Stimulated activated naive CD8-positive, alpha-beta T cell treated with anti-CD3 and anti-CD28 coated beads, Interleukin-15, amount 100 ng/mL, for 72 hours (primary cell): ENCODE results near the gene ELFN2.
"Not testable (repeated sequence)": the region's sequence is repeated elsewhere in the genome, so short reads cannot be mapped to it uniquely, and the experiment has no call there.

Source experiments
- ATAC-seq: fragments of 150-1000 bp; cut with Tn5 transposase; 2 replicates; pipeline ENCODE4 v1.10.0; 2021; ENCODE audit warnings: mild to moderate bottlenecking, moderate library complexity
- DNase-seq, 2 donors: peaks; one replicate each; pipeline ENCODE4 v3.0.0; 2021 to 2022
- H3K27ac Mint-ChIP-seq, 2 donors: one replicate each; pipeline ENCODE4 v1.8.0; 2022; ENCODE audit warnings: mild to moderate bottlenecking in 2 of 2, mixed read lengths in 2 of 2, moderate library complexity in 2 of 2
- H3K27me3 Mint-ChIP-seq: one replicate; pipeline ENCODE4 v1.8.0; 2022; ENCODE audit warnings: mixed read lengths
- H3K4me1 Mint-ChIP-seq: one replicate; pipeline ENCODE4 v1.8.0; 2022; ENCODE audit warnings: mild to moderate bottlenecking, mixed read lengths
- H3K4me3 Mint-ChIP-seq, 2 donors: one replicate each; pipeline ENCODE4 v1.8.0; 2022; ENCODE audit warnings: mild to moderate bottlenecking in 2 of 2, mixed read lengths in 2 of 2, moderate library complexity in 1 of 2
- H3K9me3 Mint-ChIP-seq, 2 donors: one replicate each; pipeline ENCODE4 v1.8.0; 2022; ENCODE audit warnings: mixed read lengths in 2 of 2

Gene ELFN2

DNA sequence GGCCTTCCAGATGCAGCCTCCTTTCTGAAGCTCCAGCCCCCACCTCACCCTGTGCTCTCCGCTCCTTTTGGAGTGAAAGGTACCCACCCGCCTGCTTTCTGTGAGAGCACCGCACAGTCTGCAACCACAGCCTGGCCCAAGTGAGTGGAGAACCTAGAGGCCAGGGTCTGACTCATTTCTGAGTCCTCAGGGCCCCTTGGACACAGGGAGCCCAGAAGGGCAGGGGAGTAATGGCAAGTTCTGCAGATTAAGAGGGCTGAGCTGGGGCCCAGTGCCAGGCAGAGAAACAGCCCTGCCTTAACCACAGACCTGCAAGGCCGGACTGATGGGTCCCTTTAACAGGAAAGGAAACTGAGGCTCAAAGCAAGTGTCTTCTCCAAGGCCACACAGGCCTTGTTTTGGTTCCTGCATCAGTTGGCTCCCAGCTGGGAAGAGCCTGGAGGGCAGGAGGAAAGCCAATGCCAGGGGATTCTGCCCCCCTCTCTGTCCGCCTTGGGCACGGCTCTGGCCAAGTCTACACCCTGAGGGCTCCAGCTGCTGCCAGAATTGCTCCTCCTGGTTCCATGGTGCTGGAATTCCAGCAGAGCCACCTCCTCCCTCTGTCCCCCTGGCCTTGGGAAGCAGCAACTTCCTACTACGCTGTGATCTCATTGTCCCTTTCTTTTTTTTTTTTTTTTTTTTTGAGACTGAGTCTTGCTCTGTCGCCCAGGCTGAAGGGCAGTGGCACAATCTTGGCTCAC, 89.9 kb downstream of the ELFN2 start:
- Mint-ChIP-seq H3K4me1 (peaks cover 20% of the 10 kb centered on the region), H3K27me3 (peaks cover 49% of the 10 kb centered on the region), H3K9me3 (no peaks in the 10 kb centered on the region), H3K4me3 (no peak overlapping the region), H3K27ac (no peak overlapping the region)
- DNase-seq: no peak
- no peak for ATAC-seq

GRCh38 chr22:37336579-37336978, 90.7 kb downstream of the ELFN2 start:
- H3K4me1 Mint-ChIP-seq: peaks cover 14% of the 10 kb centered on the region
- peaks cover 57% of the 10 kb centered on the region for H3K27me3 Mint-ChIP-seq
- no peak overlapping the region for H3K27ac Mint-ChIP-seq
- no peak overlapping the region for H3K4me3 Mint-ChIP-seq
- no peaks in the 10 kb centered on the region for H3K9me3 Mint-ChIP-seq
- no peak for ATAC-seq
- DNase-seq: no peak

DNA sequence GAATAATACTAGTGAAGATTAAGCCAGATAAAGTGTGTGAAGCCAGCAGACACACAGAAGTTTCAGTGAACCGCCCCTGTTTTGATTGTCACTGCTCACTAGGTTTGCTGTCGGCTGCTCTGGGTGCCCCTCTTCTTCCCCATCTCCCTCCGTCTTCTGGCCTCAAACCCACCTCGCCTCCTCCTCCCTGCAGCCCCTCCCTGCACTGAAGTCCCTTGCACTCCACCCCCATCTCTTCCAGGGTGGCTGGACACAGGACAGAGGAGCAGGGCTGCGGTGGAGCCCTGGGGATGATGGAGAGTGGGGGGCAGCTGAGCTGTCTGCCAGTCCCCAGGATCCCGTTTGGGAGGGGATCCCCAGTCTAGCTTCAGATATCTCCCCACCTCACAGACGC, 91.5 kb downstream of the ELFN2 start:
- H3K4me3 Mint-ChIP-seq: no peak overlapping the region
- no peak overlapping the region for H3K27ac Mint-ChIP-seq
- DNase-seq: no peak
- no peaks in the 10 kb centered on the region for H3K9me3 Mint-ChIP-seq
- H3K27me3 Mint-ChIP-seq: peaks cover 63% of the 10 kb centered on the region
- no peak for ATAC-seq
- H3K4me1 Mint-ChIP-seq: peaks cover 14% of the 10 kb centered on the region

- Mint-ChIP-seq H3K4me3 (peak overlapping the region; percentile 48 to 60), H3K27ac (no peak overlapping the region), H3K27me3 (peaks cover 69% of the 10 kb centered on the region)
Observed at GRCh38 chr22:37334859-37335805, 92.1 kb downstream of the ELFN2 start.

GRCh38 chr22:37334461-37334858, 92.8 kb downstream of the ELFN2 start:
- H3K27ac Mint-ChIP-seq: no peak overlapping the region
- H3K27me3 Mint-ChIP-seq: peaks cover 75% of the 10 kb centered on the region
- H3K9me3 Mint-ChIP-seq: no peaks in the 10 kb centered on the region
- DNase-seq: no peak
- no peak for ATAC-seq
- peak overlapping the region; percentile 29 to 43 for H3K4me3 Mint-ChIP-seq
- H3K4me1 Mint-ChIP-seq: peaks cover 19% of the 10 kb centered on the region

More at GRCh38 chr22:37334859-37335805, 92.1 kb downstream of the ELFN2 start:
- DNase-seq (no peak), ATAC-seq (peak; percentile 31)
- peaks cover 19% of the 10 kb centered on the region for H3K4me1 Mint-ChIP-seq
- H3K9me3 Mint-ChIP-seq: no peaks in the 10 kb centered on the region

GRCh38 chr22:37333724-37334460, 93.4 kb downstream of the ELFN2 start:
- Mint-ChIP-seq H3K27me3 (peaks cover 81% of the 10 kb centered on the region), H3K4me1 (peaks cover 19% of the 10 kb centered on the region), H3K4me3 (peak overlapping the region; percentile 29 to 43), H3K9me3 (no peaks in the 10 kb centered on the region), H3K27ac (no peak overlapping the region)
- DNase-seq (no peak), ATAC-seq (no peak)

- H3K9me3 Mint-ChIP-seq: no peaks in the 10 kb centered on the region
- peaks cover 19% of the 10 kb centered on the region for H3K4me1 Mint-ChIP-seq
- H3K27me3 Mint-ChIP-seq: peaks cover 97% of the 10 kb centered on the region
- H3K27ac Mint-ChIP-seq: no peak overlapping the region
- H3K4me3 Mint-ChIP-seq: no peak overlapping the region
- DNase-seq (no peak), ATAC-seq (no peak)
Observed at GRCh38 chr22:37331856-37332536, 95.3 kb downstream of the ELFN2 start.

GRCh38 chr22:37331034-37331428, 96.2 kb downstream of the ELFN2 start:
- H3K4me1 Mint-ChIP-seq: peaks cover 19% of the 10 kb centered on the region
- H3K9me3 Mint-ChIP-seq: no peaks in the 10 kb centered on the region
- peaks cover 97% of the 10 kb centered on the region for H3K27me3 Mint-ChIP-seq
- H3K27ac Mint-ChIP-seq: no peak overlapping the region
- DNase-seq: no peak
- no peak for ATAC-seq
- H3K4me3 Mint-ChIP-seq: no peak overlapping the region

GRCh38 chr22:37330200-37331033, 96.9 kb downstream of the ELFN2 start:
- no peak overlapping the region for H3K27ac Mint-ChIP-seq
- peak in 1 of 2 donors; percentile 46 for DNase-seq
- peaks cover 18% of the 10 kb centered on the region for H3K4me1 Mint-ChIP-seq
- no peak overlapping the region for H3K4me3 Mint-ChIP-seq
- peaks cover 93% of the 10 kb centered on the region for H3K27me3 Mint-ChIP-seq
- ATAC-seq: peak; percentile 66
- H3K9me3 Mint-ChIP-seq: no peaks in the 10 kb centered on the region

GRCh38 chr22:37329238-37330140, 97.8 kb downstream of the ELFN2 start:
- no peak for ATAC-seq
- Mint-ChIP-seq H3K4me3 (no peak overlapping the region), H3K9me3 (no peaks in the 10 kb centered on the region), H3K27ac (no peak overlapping the region), H3K4me1 (peaks cover 12% of the 10 kb centered on the region), H3K27me3 (peaks cover 86% of the 10 kb centered on the region)
- no peak for DNase-seq

- not testable (repeated sequence) for H3K27ac Mint-ChIP-seq, H3K4me3 Mint-ChIP-seq, ATAC-seq, H3K9me3 Mint-ChIP-seq, DNase-seq, H3K4me1 Mint-ChIP-seq
- H3K27me3 Mint-ChIP-seq: peaks cover 86% of the 10 kb centered on the region
Observed at GRCh38 chr22:37328538-37329237, 98.6 kb downstream of the ELFN2 start.

DNA sequence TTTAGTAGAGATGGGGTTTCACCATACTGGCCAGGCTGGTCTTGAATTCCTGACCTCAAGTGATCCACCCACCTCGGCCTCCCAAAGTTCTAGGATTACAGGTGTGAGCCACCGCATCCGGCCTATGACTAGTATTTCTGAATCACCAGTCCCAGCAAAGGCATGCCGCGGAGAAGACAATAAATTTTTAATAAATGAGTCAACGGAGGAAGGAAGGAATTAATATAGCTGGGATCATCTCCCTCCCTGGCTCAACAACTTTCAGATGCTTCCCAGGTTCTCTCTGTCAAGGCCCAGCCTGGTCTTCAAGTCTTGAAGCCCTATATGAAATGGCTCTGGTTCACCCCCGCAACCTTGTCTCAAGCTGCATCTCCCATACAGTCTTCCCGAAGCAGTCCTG, 99.3 kb downstream of the ELFN2 start:
- Mint-ChIP-seq H3K27ac (no peak overlapping the region), H3K4me1 (peaks cover 11% of the 10 kb centered on the region), H3K9me3 (no peaks in the 10 kb centered on the region), H3K27me3 (peaks cover 84% of the 10 kb centered on the region), H3K4me3 (no peak overlapping the region)
- DNase-seq (no peak), ATAC-seq (no peak)

DNA sequence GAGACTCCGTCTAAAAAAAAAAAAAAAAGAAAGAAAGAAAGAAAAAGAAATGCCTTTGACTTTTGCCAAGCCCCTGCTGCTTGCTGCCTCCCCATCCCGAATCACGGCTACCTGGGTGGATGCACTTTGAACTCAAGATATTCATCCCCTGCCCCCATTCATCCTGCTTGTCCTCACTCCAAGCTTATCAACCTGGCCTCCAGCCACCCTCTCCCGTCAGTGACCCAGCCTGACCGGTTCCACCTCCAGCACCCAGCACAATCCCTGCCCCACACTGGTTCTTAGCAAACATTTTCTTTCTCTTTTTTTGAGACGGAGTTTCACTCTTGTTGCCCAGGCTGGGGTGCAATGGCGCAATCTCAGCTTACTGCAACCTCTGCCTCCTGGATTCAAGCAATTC, 100.6 kb downstream of the ELFN2 start:
- Mint-ChIP-seq H3K27ac (no peak overlapping the region), H3K27me3 (peaks cover 71% of the 10 kb centered on the region), H3K4me1 (peaks cover 11% of the 10 kb centered on the region), H3K4me3 (no peak overlapping the region), H3K9me3 (no peaks in the 10 kb centered on the region)
- DNase-seq (no peak), ATAC-seq (no peak)
